ENCODE results near the gene DCDC2B.
"Not testable (repeated sequence)": the region's sequence is repeated elsewhere in the genome, so short reads cannot be mapped to it uniquely, and the experiment has no call there.

DCDC2B gene

GRCh38 chr1:32208891-32209328, at the start of gene DCDC2B:
Gene DCDC2B, plus strand, starts transcription at chr1:32209089. Its CDS starts 5 bp downstream, at chr1:32209094.
- DNase-seq (ENCODE audit: low read depth): no peak

GRCh38 chr1:32159189-32159588, 49.7 kb upstream of the DCDC2B start:
- no peak for DNase-seq (ENCODE audit: low read depth)

GRCh38 chr1:32163405-32163804, 45.5 kb upstream of the DCDC2B start:
- no peak for DNase-seq (ENCODE audit: low read depth)

GRCh38 chr1:32165633-32166032, 43.3 kb upstream of the DCDC2B start:
- not testable (repeated sequence) for DNase-seq (ENCODE audit: low read depth)

GRCh38 chr1:32170991-32171390, 37.9 kb upstream of the DCDC2B start:
- no peak for DNase-seq (ENCODE audit: low read depth)

- no peak for DNase-seq (ENCODE audit: low read depth)
Observed at GRCh38 chr1:32172621-32173245, 36.2 kb upstream of the DCDC2B start.

- DNase-seq (ENCODE audit: low read depth): no peak
Observed at GRCh38 chr1:32178380-32179192, 30.3 kb upstream of the DCDC2B start.

GRCh38 chr1:32179193-32179442, 29.8 kb upstream of the DCDC2B start:
- DNase-seq (ENCODE audit: low read depth): no peak

GRCh38 chr1:32179443-32180185, 29.3 kb upstream of the DCDC2B start, which contains the start of gene TXLNA:
Gene TXLNA, plus strand, starts transcription at chr1:32179675. Its CDS starts 671 bp downstream, at chr1:32180346.
- DNase-seq (ENCODE audit: low read depth): peak; percentile 91

GRCh38 chr1:32180186-32181060, 28.5 kb upstream of the DCDC2B start:
- peak; percentile 86 for DNase-seq (ENCODE audit: low read depth)

GRCh38 chr1:32181065-32181464, 27.8 kb upstream of the DCDC2B start:
- DNase-seq (ENCODE audit: low read depth): no peak

- DNase-seq (ENCODE audit: low read depth): no peak
Observed at GRCh38 chr1:32181563-32181962, 27.3 kb upstream of the DCDC2B start.

- peak; percentile 17 for DNase-seq (ENCODE audit: low read depth)
Observed at GRCh38 chr1:32182060-32182459, 26.8 kb upstream of the DCDC2B start.

- DNase-seq (ENCODE audit: low read depth): no peak
Observed at GRCh38 chr1:32184650-32185049, 24.2 kb upstream of the DCDC2B start.

GRCh38 chr1:32186077-32186476, 22.8 kb upstream of the DCDC2B start:
- no peak for DNase-seq (ENCODE audit: low read depth)

GRCh38 chr1:32186491-32186890, 22.4 kb upstream of the DCDC2B start:
- DNase-seq (ENCODE audit: low read depth): no peak

GRCh38 chr1:32187850-32188249, 21.0 kb upstream of the DCDC2B start:
- DNase-seq (ENCODE audit: low read depth): no peak

GRCh38 chr1:32192220-32192948, 16.5 kb upstream of the DCDC2B start:
- no peak for DNase-seq (ENCODE audit: low read depth)

GRCh38 chr1:32194984-32195383, 13.9 kb upstream of the DCDC2B start:
- DNase-seq (ENCODE audit: low read depth): no peak

GRCh38 chr1:32195531-32195930, 13.4 kb upstream of the DCDC2B start:
- DNase-seq (ENCODE audit: low read depth): no peak
